Adrenal gland (tissue), 5 donors: ENCODE measurements around the gene ZDHHC14.

Source experiments
- CTCF ChIP-seq, 6 experiments: fragments of 450-650 bp in 4 of 6; fragments of 200-600 bp in 2 of 6; sonication (generic) in 1 of 6; IDR thresholded peaks; 1 replicate in 5 of 6; 2 replicates in 1 of 6; pipeline versions ENCODE4 v1.5.1 to v1.8.0; 2016 to 2021; ENCODE audit warnings: antibody characterized with exemption in 6 of 6, mild to moderate bottlenecking in 2 of 6, moderate library complexity in 1 of 6
- POLR2A ChIP-seq, 2 donors: fragments of 450-650 bp; IDR thresholded peaks; one replicate each; pipeline ENCODE4 v1.6.1; 2017; ENCODE audit warnings: antibody characterized with exemption in 2 of 2, mild to moderate bottlenecking in 2 of 2, moderate library complexity in 1 of 2
- donor health status: DM: no; HTN: no; CAD: no.

GRCh38 chr6:157492741-157493140, 111.8 kb downstream of the ZDHHC14 start:
- no peak for TF ChIP-seq POLR2A (IDR thresholded peaks at IDR 0.05)
- no peak for TF ChIP-seq CTCF (IDR thresholded peaks at IDR 0.05)
